GM23338 (cell line): Measurements from ENCODE around the gene WIPF3.

Experiments
- CREB1 ChIP-seq: fragments of 250-450 bp; sonication (Bioruptor Pico); IDR thresholded peaks from 2 replicates; pipeline ENCODE4 v1.5.0; 2020; ENCODE audit warnings: low read depth, mild to moderate bottlenecking, moderate library complexity
- CTCF ChIP-seq, 2 experiments: fragments of 200-600 bp in 1 of 2; sonication (generic) in 1 of 2; conservative IDR thresholded peaks; 2 replicates each; pipeline versions ENCODE4 v1.5.1 to v1.6.1; 2016 to 2017; ENCODE audit warnings: antibody characterized with exemption in 2 of 2, low read depth in 2 of 2, mild to moderate bottlenecking in 2 of 2, moderate library complexity in 1 of 2
- EZH2 ChIP-seq: fragments of 200-600 bp; sonication (generic); IDR thresholded peaks from one replicate; pipeline ENCODE4 v1.8.0; 2017; ENCODE audit warnings: antibody characterized with exemption, mild to moderate bottlenecking, low read depth; ENCODE audit not compliant: unreplicated experiment
- EZH2phosphoT487 ChIP-seq: fragments of 200-600 bp; sonication (generic); IDR thresholded peaks from one replicate; pipeline ENCODE4 v1.8.1; 2018; ENCODE audit warnings: antibody characterized with exemption; ENCODE audit not compliant: unreplicated experiment
- POLR2AphosphoS5 ChIP-seq: IDR thresholded peaks from 2 replicates; pipeline ENCODE4 v1.6.1; 2016; ENCODE audit warnings: antibody characterized with exemption, low read depth
- REST ChIP-seq: IDR thresholded peaks from one replicate; pipeline ENCODE4 v1.6.1; 2018; ENCODE audit warnings: antibody characterized with exemption; ENCODE audit not compliant: unreplicated experiment
- STAT1 ChIP-seq: IDR thresholded peaks from one replicate; pipeline ENCODE4 v1.6.1; 2016; ENCODE audit warnings: antibody characterized with exemption; ENCODE audit not compliant: unreplicated experiment

GRCh38 chr7:29853072-29853471, 46.8 kb downstream of the WIPF3 start:
- TF ChIP-seq CTCF (conservative IDR thresholded peaks at IDR 0.05; ENCODE audit: low read depth in 2 of 2): no peak
- TF ChIP-seq POLR2AphosphoS5: no peak
- TF ChIP-seq REST: no peak
- no peak for TF ChIP-seq EZH2
- TF ChIP-seq EZH2phosphoT487: no peak
- no peak for TF ChIP-seq CREB1 (CRISPR knock-in tag)
- TF ChIP-seq STAT1: no peak
